GM13977 (cell line): ENCODE measurements around the gene DDX10.

Source experiments
- DNase-seq: peaks from one replicate; pipeline ENCODE4 v3.0.0; 2012; ENCODE audit warnings: low spot score
- in situ Hi-C: fragments of 300-500 bp; cut with MboI; formaldehyde crosslinking; loops from one replicate; pipeline ENCODE4 v1.12.0; 2022; ENCODE audit warnings: low sequenced_read_pairs, low pct_unique_long_range_greater_than_20kb, mixed read lengths, inconsistent platforms; ENCODE audit not compliant: unreplicated experiment
- TF ChIP-seq, protein P1 (sequence below): IDR thresholded peaks from 2 replicates; pipeline ENCODE4 v1.5.1; 2012; ENCODE audit warnings: mild to moderate bottlenecking, control low read depth; ENCODE audit not compliant: insufficient read depth; ENCODE audit errors: extremely low read depth, missing control alignments

DDX10 gene

DNA sequence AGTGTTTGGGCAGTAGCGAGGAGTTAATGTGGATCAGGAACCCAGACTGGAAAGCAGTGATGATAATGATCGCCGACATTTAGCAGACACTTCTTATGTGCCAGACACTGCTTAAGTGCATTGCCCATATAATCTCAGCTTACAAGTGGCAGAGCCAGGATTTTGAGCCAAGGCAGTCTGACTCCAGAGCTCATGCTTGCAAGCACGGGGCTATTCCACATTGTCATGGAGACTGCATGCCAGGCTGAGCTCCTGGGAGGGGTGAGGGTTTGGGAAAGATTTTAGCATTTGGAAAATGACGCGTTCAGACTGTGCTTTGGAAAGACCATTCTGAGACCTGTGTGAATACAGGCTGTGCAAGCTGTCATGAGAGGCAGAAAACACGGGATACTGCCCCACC, 302.7 kb downstream of the DDX10 start:
- no peak for DNase-seq
- TF ChIP-seq, protein P1, sequence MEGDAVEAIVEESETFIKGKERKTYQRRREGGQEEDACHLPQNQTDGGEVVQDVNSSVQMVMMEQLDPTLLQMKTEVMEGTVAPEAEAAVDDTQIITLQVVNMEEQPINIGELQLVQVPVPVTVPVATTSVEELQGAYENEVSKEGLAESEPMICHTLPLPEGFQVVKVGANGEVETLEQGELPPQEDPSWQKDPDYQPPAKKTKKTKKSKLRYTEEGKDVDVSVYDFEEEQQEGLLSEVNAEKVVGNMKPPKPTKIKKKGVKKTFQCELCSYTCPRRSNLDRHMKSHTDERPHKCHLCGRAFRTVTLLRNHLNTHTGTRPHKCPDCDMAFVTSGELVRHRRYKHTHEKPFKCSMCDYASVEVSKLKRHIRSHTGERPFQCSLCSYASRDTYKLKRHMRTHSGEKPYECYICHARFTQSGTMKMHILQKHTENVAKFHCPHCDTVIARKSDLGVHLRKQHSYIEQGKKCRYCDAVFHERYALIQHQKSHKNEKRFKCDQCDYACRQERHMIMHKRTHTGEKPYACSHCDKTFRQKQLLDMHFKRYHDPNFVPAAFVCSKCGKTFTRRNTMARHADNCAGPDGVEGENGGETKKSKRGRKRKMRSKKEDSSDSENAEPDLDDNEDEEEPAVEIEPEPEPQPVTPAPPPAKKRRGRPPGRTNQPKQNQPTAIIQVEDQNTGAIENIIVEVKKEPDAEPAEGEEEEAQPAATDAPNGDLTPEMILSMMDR = no peak
- in situ Hi-C loops = no loop called here

GRCh38 chr11:108970221-108970991, 305.5 kb downstream of the DDX10 start:
- in situ Hi-C loops = no loop called here
- no peak for DNase-seq
- TF ChIP-seq, protein P1 = no peak

- in situ Hi-C loops = no loop called here
- no peak for DNase-seq
- TF ChIP-seq, protein P1 = no peak
These were observed 308.7 kb downstream of the DDX10 start for GRCh38 chr11:108973402-108974162.

DNA sequence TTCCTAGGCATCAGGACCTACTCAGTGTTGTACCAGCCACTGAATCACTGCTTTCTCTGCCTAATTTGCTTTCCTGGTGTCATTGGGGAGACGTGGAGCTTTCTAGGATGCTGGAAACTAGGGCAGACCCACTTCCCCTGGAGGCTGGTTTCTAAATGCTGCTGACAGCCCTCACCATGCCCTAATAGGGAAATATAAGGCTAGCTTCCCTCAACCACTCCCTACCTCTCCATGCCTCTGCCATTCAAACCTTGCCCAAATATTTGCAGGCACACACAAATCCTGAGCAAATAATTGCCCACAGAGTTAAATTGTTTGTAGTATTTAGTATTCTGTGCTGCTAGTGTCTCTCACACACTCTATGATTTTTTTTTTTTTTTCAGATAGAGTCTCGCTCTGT, 310.2 kb downstream of the DDX10 start:
- no peak for DNase-seq
- TF ChIP-seq, protein P1 = no peak
- in situ Hi-C loops = no loop called here

- in situ Hi-C loops = no loop called here
- TF ChIP-seq, protein P1 = no peak
- DNase-seq = no peak
These were observed 310.8 kb downstream of the DDX10 start for GRCh38 chr11:108975641-108976071.

GRCh38 chr11:108983636-108984420, 319.0 kb downstream of the DDX10 start:
- in situ Hi-C loops = no loop called here
- TF ChIP-seq, protein P1 = no peak
- DNase-seq = no peak
